GM12892 (cell line): ENCODE results near the gene RPS6KA2.

Source experiments
- DNase-seq: peaks from one replicate; pipeline ENCODE4 v3.0.0; 2011; ENCODE audit not compliant: insufficient read length
- FAIRE-seq: peaks from 2 replicates; lab custom pipeline; 2011; peaks lifted over from hg19 to GRCh38; lab: Jason Lieb, UNC
- POLR2A ChIP-seq: IDR thresholded peaks from 2 replicates; pipeline ENCODE4 v1.6.1; 2011; ENCODE audit warnings: low read depth, low read length, control low read depth
- POLR2AphosphoS5 ChIP-seq: IDR thresholded peaks from 2 replicates; pipeline ENCODE4 v1.6.1; 2011; ENCODE audit warnings: low read depth, low read length, control low read depth
- TAF1 ChIP-seq: IDR thresholded peaks from 2 replicates; pipeline ENCODE4 v1.6.1; 2011; ENCODE audit warnings: low read depth, mild to moderate bottlenecking, control low read depth, low read length, borderline replicate concordance

RPS6KA2 gene

DNA sequence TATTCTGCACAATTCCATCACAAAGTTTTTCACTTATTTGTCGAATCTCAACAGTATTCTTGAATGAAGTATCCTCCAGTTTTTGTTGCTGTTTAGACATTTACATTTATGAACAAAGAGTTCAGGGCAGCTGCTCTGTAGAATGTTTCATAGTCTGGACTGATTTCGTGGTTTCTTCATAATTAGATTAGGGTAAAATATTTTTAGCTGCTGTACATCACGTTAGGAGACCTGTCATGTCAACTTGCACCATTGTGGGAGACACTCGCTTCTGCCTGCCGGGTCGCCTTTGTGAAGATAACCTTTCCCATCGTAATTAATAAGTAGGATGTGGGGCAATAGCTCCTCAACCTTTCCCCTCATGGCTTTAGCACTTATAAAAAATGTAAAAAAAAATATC is 27.5 kb upstream of the RPS6KA2 start:
- FAIRE-seq (no peak), DNase-seq (no peak)
- TF ChIP-seq POLR2AphosphoS5: no peak

DNA sequence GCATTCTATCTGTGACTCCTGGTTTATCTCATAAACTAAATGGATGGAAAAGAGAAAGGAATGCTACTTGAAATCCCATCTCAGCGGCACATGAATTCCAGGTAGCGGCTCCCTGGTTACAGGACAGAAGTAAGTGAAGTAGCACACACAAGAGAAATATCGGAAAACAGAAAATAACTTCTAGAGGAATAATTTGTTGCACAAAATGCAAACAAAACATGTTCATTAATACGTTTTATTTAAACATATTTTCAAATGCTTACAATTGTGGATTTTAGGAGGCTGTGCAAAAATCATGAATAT is 26.5 kb upstream of the RPS6KA2 start:
- TF ChIP-seq POLR2AphosphoS5 (no peak), TAF1 (no peak), POLR2A (no peak)
- FAIRE-seq: no peak

DNA sequence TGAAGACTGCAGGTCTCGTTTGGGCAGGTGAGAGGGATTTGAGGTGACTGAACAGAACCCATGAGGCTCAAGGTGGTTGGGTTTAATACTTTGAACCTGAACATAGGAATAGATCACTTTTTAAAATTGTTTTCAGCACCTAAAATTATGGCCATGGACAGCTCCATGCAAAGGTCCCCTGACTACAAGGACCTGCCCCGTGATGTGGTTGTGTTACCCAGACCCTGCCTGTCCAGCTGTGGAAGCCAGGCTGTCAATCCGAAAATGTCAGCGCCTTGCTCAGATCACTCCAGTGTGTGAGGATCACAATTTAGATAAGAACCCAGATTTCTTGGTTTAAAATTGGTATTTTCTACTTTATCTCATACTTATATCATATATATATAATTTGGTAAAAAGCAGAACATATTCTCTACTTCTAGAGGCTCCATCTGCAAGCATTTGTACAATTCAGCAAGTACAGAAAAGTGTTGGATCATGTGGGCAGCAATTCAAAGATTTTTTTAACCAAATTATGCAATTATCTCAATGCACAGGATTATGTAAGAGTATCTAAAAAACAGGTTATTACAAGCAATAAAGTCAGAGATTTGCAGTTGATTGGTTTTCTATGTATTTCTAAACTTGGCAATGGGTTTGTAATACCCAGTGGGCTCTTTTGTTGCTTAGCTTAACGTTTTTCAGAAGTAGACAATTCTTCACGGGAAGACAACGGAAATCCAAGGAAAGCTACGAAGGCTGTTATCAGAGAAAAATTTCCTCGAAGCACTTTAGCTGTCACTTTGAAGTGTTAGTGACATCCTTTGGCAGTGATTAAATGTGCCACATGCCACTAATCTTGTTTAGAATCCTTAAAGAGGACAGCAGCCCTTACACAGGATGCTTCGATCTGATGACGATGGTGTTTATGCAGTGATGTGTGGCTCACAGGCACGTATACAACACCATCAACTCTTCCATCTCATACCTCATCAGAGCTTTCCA is 24.1 kb upstream of the RPS6KA2 start:
- TF ChIP-seq POLR2A (no peak), POLR2AphosphoS5 (no peak), TAF1 (no peak)
- DNase-seq (no peak), FAIRE-seq (no peak)

More for the DNA sequence above, 26.5 kb upstream of the RPS6KA2 start:
- DNase-seq: no peak

DNA sequence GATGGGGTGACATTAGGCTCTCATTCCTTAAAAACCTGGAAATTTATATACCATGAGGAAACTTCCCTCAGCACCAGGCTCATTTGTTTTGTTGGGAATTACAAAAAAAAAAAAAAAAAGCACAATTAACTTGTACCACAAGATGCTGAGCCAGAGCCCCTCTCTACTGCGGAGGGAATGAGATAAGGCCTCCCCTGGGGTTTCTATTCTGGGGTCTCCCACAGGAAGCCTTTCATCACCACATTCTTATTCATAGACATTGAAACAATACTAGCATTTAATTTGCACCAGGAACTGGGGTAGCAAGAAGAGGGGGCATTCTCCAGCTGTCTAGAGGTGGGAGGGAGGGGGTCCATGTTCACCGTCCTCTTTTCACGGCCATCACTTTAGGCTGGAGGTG is 23.0 kb upstream of the RPS6KA2 start:
- DNase-seq (no peak), FAIRE-seq (no peak)
- TF ChIP-seq POLR2AphosphoS5 (no peak), TAF1 (no peak), POLR2A (no peak)

- DNase-seq: no peak
- no peak for TF ChIP-seq POLR2A
- TF ChIP-seq POLR2AphosphoS5: no peak
- no peak for TF ChIP-seq TAF1
- no peak for FAIRE-seq
These were observed 21.8 kb upstream of the RPS6KA2 start for GRCh38 chr6:166648846-166649245.

GRCh38 chr6:166647896-166648295 is 20.8 kb upstream of the RPS6KA2 start:
- no peak for DNase-seq
- TF ChIP-seq POLR2A: no peak
- TF ChIP-seq TAF1: no peak
- TF ChIP-seq POLR2AphosphoS5: no peak
- FAIRE-seq: peak; percentile 81

- no peak for DNase-seq
- no peak for TF ChIP-seq TAF1
- TF ChIP-seq POLR2A: no peak
- no peak for TF ChIP-seq POLR2AphosphoS5
- FAIRE-seq: no peak
These were observed 19.7 kb upstream of the RPS6KA2 start for GRCh38 chr6:166646716-166647115.

DNA sequence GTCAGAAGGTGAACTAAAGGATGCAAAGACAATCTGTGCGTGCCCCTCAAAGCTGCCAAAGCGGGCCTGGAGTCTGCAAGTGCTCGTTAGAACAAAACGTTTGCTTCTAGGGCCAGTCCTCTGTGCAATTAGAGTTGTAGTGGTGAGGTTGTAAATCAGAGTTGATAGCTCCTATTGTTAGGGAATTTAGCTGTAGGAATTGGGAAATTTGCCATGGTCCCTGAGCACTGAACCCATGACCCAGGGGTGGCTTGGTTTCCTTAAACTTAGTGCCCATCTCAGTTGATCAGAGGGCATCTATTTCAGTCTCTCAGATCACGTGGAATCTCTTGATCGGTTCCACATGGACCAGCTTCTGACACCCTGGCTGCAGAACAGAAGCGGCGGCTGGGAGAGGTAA is 18.8 kb upstream of the RPS6KA2 start:
- DNase-seq (no peak), FAIRE-seq (no peak)
- no peak for TF ChIP-seq POLR2AphosphoS5
- no peak for TF ChIP-seq POLR2A
- no peak for TF ChIP-seq TAF1

DNA sequence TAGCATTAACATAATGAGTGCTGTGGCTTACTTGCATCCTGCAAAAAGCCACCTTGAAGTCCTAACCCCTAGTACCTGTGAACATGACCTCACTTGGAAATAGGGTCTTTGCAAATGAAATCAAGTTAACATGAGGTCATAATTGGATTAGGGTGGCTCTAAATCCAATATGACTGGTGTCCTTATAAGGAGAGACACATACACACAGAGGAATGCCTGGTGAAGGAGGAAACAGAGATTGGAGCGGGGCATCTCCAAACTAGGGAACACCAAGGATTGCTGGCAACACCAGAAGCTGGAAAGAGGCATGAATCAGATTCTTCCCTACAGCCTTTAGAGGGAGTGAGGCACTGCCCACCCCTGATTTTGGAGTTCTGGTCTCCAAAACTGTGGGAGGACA is 17.6 kb upstream of the RPS6KA2 start:
- TF ChIP-seq POLR2A (no peak), TAF1 (no peak), POLR2AphosphoS5 (no peak)
- FAIRE-seq (no peak), DNase-seq (no peak)

DNA sequence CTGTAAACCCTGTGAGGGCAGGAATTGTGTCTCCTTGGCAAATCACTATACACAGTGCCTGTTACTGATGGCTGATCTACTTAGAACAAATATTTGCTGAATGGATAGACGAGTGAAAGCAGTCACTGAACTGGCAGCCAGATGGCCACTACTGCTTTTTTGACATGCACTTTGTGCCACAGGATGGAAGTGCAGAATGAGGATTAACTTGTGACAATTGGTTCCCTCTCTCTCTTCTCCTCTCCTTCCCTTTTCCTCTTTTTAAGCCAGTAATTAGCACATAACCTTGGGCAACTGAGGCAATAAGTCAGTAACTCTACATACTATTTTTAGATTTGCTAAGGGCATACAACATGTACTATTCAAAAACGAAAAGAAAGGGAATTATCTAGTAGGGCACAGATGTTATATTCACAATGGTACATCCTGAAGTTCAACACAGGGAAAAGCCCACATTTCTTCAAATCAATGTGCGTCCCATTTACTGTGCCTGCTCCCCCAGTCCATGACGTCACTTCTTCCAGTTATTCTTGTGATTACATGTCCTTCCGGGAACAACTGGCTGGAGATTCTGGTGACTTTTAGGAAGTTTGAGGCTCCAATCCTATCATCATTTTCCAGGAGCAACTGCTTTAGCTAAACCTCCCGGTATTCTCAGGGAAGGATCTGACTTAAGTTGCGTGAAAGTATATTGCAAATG is 17.0 kb upstream of the RPS6KA2 start:
- FAIRE-seq (no peak), DNase-seq (no peak)
- no peak for TF ChIP-seq POLR2AphosphoS5
- TF ChIP-seq TAF1: no peak
- no peak for TF ChIP-seq POLR2A

DNA sequence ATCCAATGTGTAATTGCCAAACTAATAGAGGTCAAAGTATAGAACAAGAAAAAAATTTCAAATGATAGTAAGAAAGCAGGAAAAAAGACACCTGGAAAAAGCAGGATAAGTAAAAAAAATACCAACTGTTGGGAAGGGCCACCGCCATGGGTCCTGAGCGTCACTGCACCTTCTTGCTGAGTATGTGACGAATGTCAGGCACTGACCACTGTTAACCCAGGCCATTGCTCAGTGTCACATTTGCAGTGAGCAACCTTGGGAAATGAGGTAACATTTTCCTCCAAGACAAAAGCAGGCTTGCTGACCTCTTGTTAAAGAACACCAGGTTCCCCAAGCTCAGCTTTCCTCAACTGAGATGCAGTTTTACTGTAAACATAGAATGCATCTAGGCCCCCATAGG is 15.6 kb upstream of the RPS6KA2 start:
- FAIRE-seq (no peak), DNase-seq (no peak)
- TF ChIP-seq TAF1: no peak

DNA sequence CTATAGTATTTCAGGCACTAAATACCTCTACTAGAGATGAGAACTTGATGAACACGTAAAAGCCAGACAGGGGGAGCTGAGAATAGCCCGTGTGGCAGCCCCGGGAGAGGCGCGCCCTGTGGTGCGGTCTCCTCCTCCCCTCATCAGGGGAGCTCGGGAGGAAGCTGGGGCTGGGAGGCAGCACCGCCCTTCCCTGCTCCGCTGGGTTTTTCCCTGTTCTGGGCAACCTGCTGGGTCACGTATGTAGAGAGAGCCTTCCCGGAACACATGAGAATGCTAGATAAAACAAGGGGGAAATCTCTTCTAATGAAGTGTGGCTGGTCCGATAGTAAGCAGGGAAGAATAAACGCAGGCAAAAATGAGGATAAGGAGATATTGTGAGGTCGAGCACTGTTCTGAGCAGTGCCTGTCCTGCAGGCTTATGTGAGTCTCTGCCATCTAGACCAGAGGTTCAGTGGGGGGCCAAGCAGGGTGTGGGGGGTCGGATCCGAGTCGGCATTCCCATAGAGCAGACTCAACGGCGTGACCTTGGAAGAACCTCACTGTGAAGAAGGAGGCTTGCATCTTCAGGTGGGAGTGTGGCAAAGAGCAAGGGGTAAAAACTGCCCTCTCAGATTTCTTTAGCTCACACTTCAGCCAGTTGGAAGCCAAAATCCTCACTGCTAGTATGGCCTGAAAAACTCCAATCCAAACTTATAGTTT is 13.4 kb upstream of the RPS6KA2 start:
- DNase-seq (no peak), FAIRE-seq (no peak)
- TF ChIP-seq POLR2AphosphoS5: no peak
- TF ChIP-seq TAF1: no peak
- TF ChIP-seq POLR2A: no peak

DNA sequence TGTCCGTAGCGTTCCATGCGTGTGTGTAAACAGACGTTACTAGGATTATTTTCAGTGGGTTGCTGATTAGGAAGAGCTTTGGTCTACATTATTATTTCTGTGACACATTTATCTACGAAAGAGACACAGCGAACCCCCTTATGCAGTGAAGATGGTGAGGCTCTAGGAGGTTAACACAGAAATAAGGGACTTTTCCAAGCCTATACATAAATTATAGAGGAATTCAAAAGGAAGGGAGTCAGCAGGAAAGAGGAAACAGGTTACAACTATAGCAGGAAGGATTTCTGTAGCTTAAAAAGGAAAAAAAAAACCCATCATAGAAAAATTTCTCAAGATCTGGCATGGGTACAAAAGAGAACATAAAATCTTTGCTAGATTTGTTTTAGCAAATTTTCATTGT is 12.9 kb upstream of the RPS6KA2 start:
- TF ChIP-seq POLR2A (no peak), POLR2AphosphoS5 (no peak), TAF1 (no peak)
- FAIRE-seq: no peak
- no peak for DNase-seq
